ENCODE data around the gene SNX18. TPM values are rescaled to one million over a fixed set of nuclear protein-coding genes. Genes with fewer than 3 reads are reported as not detected.

SNX18 gene
- polyA plus RNA-seq, 2 of the 4 experiments (the other 2 are of a cell fraction), result 7.1 to 8.1 TPM

DNA sequence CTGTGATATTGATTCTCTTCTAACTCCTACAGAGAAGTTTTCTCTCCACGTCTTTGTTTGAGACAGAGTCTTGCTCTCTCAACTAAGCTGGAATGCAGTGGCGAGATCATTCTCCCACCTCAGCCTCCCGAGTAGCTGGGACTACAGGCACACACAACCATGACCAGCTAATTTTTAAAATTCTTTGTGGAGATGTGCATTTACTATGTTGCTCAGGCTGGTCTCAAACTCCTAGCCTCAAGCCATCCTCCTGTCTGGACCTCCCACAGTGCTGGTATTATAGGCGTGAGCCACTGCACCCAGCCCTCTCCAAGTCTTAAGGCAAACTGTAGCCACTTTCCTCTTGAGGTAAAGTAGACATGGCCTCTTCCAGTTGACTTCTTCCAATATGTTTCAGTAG, 72.2 kb downstream of the SNX18 start:
- H3K27ac ChIP-seq, result no peak overlapping the region
- TF ChIP-seq JUN (IDR thresholded peaks at IDR 0.05), result no peak
- no peak for TF ChIP-seq RFX5 (IDR thresholded peaks at IDR 0.05)
- no peak for TF ChIP-seq MAZ (IDR thresholded peaks at IDR 0.05; ENCODE audit: borderline replicate concordance, low read depth, low read length)
- TF ChIP-seq, protein P1, sequence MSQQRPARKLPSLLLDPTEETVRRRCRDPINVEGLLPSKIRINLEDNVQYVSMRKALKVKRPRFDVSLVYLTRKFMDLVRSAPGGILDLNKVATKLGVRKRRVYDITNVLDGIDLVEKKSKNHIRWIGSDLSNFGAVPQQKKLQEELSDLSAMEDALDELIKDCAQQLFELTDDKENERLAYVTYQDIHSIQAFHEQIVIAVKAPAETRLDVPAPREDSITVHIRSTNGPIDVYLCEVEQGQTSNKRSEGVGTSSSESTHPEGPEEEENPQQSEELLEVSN (IDR thresholded peaks at IDR 0.05; ENCODE audit: borderline replicate concordance, low read depth), result no peak
- no peak for TF ChIP-seq FOSB (CRISPR knock-in tag; IDR thresholded peaks at IDR 0.05)
- TF ChIP-seq, protein P2, sequence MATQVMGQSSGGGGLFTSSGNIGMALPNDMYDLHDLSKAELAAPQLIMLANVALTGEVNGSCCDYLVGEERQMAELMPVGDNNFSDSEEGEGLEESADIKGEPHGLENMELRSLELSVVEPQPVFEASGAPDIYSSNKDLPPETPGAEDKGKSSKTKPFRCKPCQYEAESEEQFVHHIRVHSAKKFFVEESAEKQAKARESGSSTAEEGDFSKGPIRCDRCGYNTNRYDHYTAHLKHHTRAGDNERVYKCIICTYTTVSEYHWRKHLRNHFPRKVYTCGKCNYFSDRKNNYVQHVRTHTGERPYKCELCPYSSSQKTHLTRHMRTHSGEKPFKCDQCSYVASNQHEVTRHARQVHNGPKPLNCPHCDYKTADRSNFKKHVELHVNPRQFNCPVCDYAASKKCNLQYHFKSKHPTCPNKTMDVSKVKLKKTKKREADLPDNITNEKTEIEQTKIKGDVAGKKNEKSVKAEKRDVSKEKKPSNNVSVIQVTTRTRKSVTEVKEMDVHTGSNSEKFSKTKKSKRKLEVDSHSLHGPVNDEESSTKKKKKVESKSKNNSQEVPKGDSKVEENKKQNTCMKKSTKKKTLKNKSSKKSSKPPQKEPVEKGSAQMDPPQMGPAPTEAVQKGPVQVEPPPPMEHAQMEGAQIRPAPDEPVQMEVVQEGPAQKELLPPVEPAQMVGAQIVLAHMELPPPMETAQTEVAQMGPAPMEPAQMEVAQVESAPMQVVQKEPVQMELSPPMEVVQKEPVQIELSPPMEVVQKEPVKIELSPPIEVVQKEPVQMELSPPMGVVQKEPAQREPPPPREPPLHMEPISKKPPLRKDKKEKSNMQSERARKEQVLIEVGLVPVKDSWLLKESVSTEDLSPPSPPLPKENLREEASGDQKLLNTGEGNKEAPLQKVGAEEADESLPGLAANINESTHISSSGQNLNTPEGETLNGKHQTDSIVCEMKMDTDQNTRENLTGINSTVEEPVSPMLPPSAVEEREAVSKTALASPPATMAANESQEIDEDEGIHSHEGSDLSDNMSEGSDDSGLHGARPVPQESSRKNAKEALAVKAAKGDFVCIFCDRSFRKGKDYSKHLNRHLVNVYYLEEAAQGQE (IDR thresholded peaks at IDR 0.05), result no peak
- no peak for TF ChIP-seq CBX2 (IDR thresholded peaks at IDR 0.05; ENCODE audit: borderline replicate concordance, low read depth)
- TF ChIP-seq TFCP2L1 (CRISPR knock-in tag; IDR thresholded peaks at IDR 0.05), result no peak
- TF ChIP-seq ESRRA (IDR thresholded peaks at IDR 0.05; ENCODE audit: borderline replicate concordance, low read length), result no peak
- no peak for TF ChIP-seq FOSL2 (IDR thresholded peaks at IDR 0.05)
- TF ChIP-seq FOSL2 (CRISPR knock-in tag; IDR thresholded peaks at IDR 0.05), result no peak
- TF ChIP-seq TP53 (CRISPR knock-in tag; IDR thresholded peaks at IDR 0.05), result no peak
- TF ChIP-seq ZSCAN20 (CRISPR knock-in tag; IDR thresholded peaks at IDR 0.05), result no peak
- TF ChIP-seq RCOR1 (IDR thresholded peaks at IDR 0.05; ENCODE audit: low read depth, low read length), result no peak
- no peak for TF ChIP-seq SREBF2 (IDR thresholded peaks at IDR 0.05)
- TF ChIP-seq RNF2 (IDR thresholded peaks at IDR 0.05; ENCODE audit: borderline replicate concordance, low read depth), result no peak
- TF ChIP-seq, protein P3, sequence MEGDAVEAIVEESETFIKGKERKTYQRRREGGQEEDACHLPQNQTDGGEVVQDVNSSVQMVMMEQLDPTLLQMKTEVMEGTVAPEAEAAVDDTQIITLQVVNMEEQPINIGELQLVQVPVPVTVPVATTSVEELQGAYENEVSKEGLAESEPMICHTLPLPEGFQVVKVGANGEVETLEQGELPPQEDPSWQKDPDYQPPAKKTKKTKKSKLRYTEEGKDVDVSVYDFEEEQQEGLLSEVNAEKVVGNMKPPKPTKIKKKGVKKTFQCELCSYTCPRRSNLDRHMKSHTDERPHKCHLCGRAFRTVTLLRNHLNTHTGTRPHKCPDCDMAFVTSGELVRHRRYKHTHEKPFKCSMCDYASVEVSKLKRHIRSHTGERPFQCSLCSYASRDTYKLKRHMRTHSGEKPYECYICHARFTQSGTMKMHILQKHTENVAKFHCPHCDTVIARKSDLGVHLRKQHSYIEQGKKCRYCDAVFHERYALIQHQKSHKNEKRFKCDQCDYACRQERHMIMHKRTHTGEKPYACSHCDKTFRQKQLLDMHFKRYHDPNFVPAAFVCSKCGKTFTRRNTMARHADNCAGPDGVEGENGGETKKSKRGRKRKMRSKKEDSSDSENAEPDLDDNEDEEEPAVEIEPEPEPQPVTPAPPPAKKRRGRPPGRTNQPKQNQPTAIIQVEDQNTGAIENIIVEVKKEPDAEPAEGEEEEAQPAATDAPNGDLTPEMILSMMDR (IDR thresholded peaks at IDR 0.05), result no peak
- no peak for TF ChIP-seq NPAS2 (CRISPR knock-in tag; IDR thresholded peaks at IDR 0.05; ENCODE audit: borderline replicate concordance)
- TF ChIP-seq BHLHE40 (IDR thresholded peaks at IDR 0.05; ENCODE audit: low read depth, low read length), result no peak
- TF ChIP-seq, protein P4, sequence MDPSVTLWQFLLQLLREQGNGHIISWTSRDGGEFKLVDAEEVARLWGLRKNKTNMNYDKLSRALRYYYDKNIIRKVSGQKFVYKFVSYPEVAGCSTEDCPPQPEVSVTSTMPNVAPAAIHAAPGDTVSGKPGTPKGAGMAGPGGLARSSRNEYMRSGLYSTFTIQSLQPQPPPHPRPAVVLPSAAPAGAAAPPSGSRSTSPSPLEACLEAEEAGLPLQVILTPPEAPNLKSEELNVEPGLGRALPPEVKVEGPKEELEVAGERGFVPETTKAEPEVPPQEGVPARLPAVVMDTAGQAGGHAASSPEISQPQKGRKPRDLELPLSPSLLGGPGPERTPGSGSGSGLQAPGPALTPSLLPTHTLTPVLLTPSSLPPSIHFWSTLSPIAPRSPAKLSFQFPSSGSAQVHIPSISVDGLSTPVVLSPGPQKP (IDR thresholded peaks at IDR 0.05; ENCODE audit: low read depth, low read length), result no peak
- no peak for TF ChIP-seq NFE2L2 (conservative IDR thresholded peaks at IDR 0.05; ENCODE audit: low read length)
- H3K4me3 ChIP-seq, result no peak overlapping the region
- no peak overlapping the region for H3K4me2 ChIP-seq
- FAIRE-seq (no peak), DNase-seq (ENCODE audit: low read depth in 1 of 2, low spot score in 1 of 2) (no peak), ATAC-seq (no peak)
- WGBS (ENCODE audit: missing lambda C conversion rate), result 81% methylated on average over 4 of the region's 4 CpGs
- no peaks in the 10 kb centered on the region for H3K4me1 ChIP-seq
- ChIA-PET POLR2A (no interaction called here), CTCF (interaction anchor here (1.1 to 1.8 kb wide), 2 partner anchors 10 to 32 kb away, joined by 3 read pairs; no protein-coding TSS in a partner anchor)
- H3K9me3 ChIP-seq, result no peaks in the 10 kb centered on the region

DNA sequence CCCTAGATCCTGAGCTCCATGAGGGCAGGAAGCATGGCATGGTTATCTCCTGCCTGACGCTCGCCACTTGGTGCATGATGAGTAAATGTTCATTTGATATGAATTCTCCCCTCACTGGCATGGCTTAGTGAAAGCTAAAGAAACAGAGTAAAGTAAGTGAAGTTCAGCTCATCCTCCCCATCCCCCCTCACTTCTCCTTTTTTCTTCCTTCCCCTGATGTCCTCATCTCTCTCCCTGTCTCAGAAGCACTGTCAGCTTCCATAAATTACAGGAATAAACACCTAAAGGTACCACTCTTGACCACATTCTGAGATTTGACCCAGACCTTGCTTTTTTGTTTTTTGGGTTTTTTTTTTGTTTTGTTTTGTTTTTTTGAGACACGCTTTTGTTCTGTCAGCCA, 73.3 kb downstream of the SNX18 start:
- no peak overlapping the region for H3K27ac ChIP-seq
- WGBS (ENCODE audit: missing lambda C conversion rate), result 83% methylated on average over 3 of the region's 3 CpGs
- no peak overlapping the region for H3K4me3 ChIP-seq
- FAIRE-seq (no peak), DNase-seq (ENCODE audit: low read depth in 1 of 2, low spot score in 1 of 2) (no peak), ATAC-seq (no peak)
- POLR2A ChIA-PET, result no interaction called here
- CTCF ChIA-PET, result interaction anchor here (0.6 to 1.1 kb wide), 2 partner anchors 9 to 21 kb away, joined by 3 to 7 read pairs; no protein-coding TSS in a partner anchor
- H3K9me3 ChIP-seq, result no peaks in the 10 kb centered on the region
- H3K4me2 ChIP-seq, result no peak overlapping the region
- H3K4me1 ChIP-seq, result no peaks in the 10 kb centered on the region
- TF ChIP-seq MAFK (IDR thresholded peaks at IDR 0.05; ENCODE audit: partially characterized antibody) (no peak), RFX5 (IDR thresholded peaks at IDR 0.05) (no peak), CBX2 (IDR thresholded peaks at IDR 0.05; ENCODE audit: borderline replicate concordance, low read depth) (no peak), NPAS2 (CRISPR knock-in tag; IDR thresholded peaks at IDR 0.05; ENCODE audit: borderline replicate concordance) (no peak), FOSL2 (IDR thresholded peaks at IDR 0.05) (no peak), FOSL2 (CRISPR knock-in tag; IDR thresholded peaks at IDR 0.05) (no peak), HDAC2 (IDR thresholded peaks at IDR 0.05) (no peak), KDM1A (IDR thresholded peaks at IDR 0.05; ENCODE audit: low read depth) (no peak), RARB (CRISPR knock-in tag; IDR thresholded peaks at IDR 0.05) (no peak)
- TF ChIP-seq, protein P5, sequence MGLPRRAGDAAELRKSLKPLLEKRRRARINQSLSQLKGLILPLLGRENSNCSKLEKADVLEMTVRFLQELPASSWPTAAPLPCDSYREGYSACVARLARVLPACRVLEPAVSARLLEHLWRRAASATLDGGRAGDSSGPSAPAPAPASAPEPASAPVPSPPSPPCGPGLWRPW (IDR thresholded peaks at IDR 0.05), result no peak
- TF ChIP-seq, protein P6, sequence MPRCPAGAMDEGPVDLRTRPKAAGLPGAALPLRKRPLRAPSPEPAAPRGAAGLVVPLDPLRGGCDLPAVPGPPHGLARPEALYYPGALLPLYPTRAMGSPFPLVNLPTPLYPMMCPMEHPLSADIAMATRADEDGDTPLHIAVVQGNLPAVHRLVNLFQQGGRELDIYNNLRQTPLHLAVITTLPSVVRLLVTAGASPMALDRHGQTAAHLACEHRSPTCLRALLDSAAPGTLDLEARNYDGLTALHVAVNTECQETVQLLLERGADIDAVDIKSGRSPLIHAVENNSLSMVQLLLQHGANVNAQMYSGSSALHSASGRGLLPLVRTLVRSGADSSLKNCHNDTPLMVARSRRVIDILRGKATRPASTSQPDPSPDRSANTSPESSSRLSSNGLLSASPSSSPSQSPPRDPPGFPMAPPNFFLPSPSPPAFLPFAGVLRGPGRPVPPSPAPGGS (IDR thresholded peaks at IDR 0.05), result no peak

All from A549 (cell line).